ENCODE results near the gene GATAD1. TPM values are rescaled to one million over a fixed set of nuclear protein-coding genes. Genes with fewer than 3 reads are reported as not detected.

Gene GATAD1
- total RNA-seq, 3 donors from 2014 or later = 42.6 to 74.9 (median 51.5) TPM

- TF ChIP-seq CTCF (IDR thresholded peaks at IDR 0.05) = no peak
- TF ChIP-seq POLR2A (IDR thresholded peaks at IDR 0.05) = no peak
- TF ChIP-seq POLR2AphosphoS5 (IDR thresholded peaks at IDR 0.05) = no peak
- Histone ChIP-seq H3K27ac (no peak overlapping the region), H3K4me3 (no peak overlapping the region), H3K4me1 (peaks cover 0 to 8% of the 10 kb centered on the region in 2 donors), H3K9me3 (no peaks in the 10 kb centered on the region), H3K27me3 (no peaks in the 10 kb centered on the region), H3K36me3 (no peaks in the 10 kb centered on the region)
- intact Hi-C loops (cut with DNase I; ENCODE audit: low total_unique reads) = no loop called here
- DNase-seq (ENCODE audit: low spot score in 2 of 2) = no peak
Measured at GRCh38 chr7:92451645-92452044, 4.4 kb downstream of the GATAD1 start.

- no peak for TF ChIP-seq POLR2AphosphoS5 (IDR thresholded peaks at IDR 0.05)
- no peak for TF ChIP-seq POLR2A (IDR thresholded peaks at IDR 0.05)
- no peak for TF ChIP-seq CTCF (IDR thresholded peaks at IDR 0.05)
- Histone ChIP-seq H3K9me3 (no peaks in the 10 kb centered on the region), H3K36me3 (no peaks in the 10 kb centered on the region), H3K27me3 (no peaks in the 10 kb centered on the region), H3K4me1 (no peaks in the 10 kb centered on the region), H3K27ac (no peak overlapping the region), H3K4me3 (no peak overlapping the region)
- intact Hi-C loops (cut with DNase I; ENCODE audit: low total_unique reads) = no loop called here
- DNase-seq (ENCODE audit: low spot score in 2 of 2) = no peak
Measured at GRCh38 chr7:92456236-92456635, 9.0 kb downstream of the GATAD1 start.

GRCh38 chr7:92460109-92460508 is 12.8 kb downstream of the GATAD1 start:
- DNase-seq (ENCODE audit: low spot score in 2 of 2) = no peak
- H3K9me3 ChIP-seq = no peaks in the 10 kb centered on the region
- H3K27ac ChIP-seq = peak overlapping the region in 1 of 2 donors; percentile 36
- no peaks in the 10 kb centered on the region for H3K27me3 ChIP-seq
- no peak overlapping the region for H3K4me3 ChIP-seq
- no peaks in the 10 kb centered on the region for H3K36me3 ChIP-seq
- no peaks in the 10 kb centered on the region for H3K4me1 ChIP-seq
- no peak for TF ChIP-seq POLR2AphosphoS5 (IDR thresholded peaks at IDR 0.05)
- no peak for TF ChIP-seq CTCF (IDR thresholded peaks at IDR 0.05)
- TF ChIP-seq POLR2A (IDR thresholded peaks at IDR 0.05) = no peak
- intact Hi-C loops (cut with DNase I; ENCODE audit: low total_unique reads) = no loop called here

- no peak for TF ChIP-seq CTCF (IDR thresholded peaks at IDR 0.05)
- TF ChIP-seq POLR2A (IDR thresholded peaks at IDR 0.05) = no peak
- TF ChIP-seq POLR2AphosphoS5 (IDR thresholded peaks at IDR 0.05) = no peak
- Histone ChIP-seq H3K4me1 (no peaks in the 10 kb centered on the region), H3K27me3 (no peaks in the 10 kb centered on the region), H3K4me3 (no peak overlapping the region), H3K36me3 (no peaks in the 10 kb centered on the region), H3K9me3 (no peaks in the 10 kb centered on the region), H3K27ac (no peak overlapping the region)
- no peak for DNase-seq (ENCODE audit: low spot score in 2 of 2)
- intact Hi-C loops (cut with DNase I; ENCODE audit: low total_unique reads) = no loop called here
Measured at GRCh38 chr7:92460510-92460909, 13.2 kb downstream of the GATAD1 start.

- no peak overlapping the region for H3K4me3 ChIP-seq
- peak in 2 of 3 donors; percentile 42 to 45 for TF ChIP-seq CTCF (IDR thresholded peaks at IDR 0.05)
- TF ChIP-seq POLR2AphosphoS5 (IDR thresholded peaks at IDR 0.05) = no peak
- H3K36me3 ChIP-seq = no peaks in the 10 kb centered on the region
- no peaks in the 10 kb centered on the region for H3K4me1 ChIP-seq
- DNase-seq (ENCODE audit: low spot score in 2 of 2) = no peak
- intact Hi-C loops (cut with DNase I; ENCODE audit: low total_unique reads) = no loop called here
- H3K9me3 ChIP-seq = no peaks in the 10 kb centered on the region
- no peaks in the 10 kb centered on the region for H3K27me3 ChIP-seq
- no peak overlapping the region for H3K27ac ChIP-seq
Measured at GRCh38 chr7:92461027-92462003, 14.0 kb downstream of the GATAD1 start.
